Smooth muscle cell of the umbilical artery (primary cell): Measurements from ENCODE around the gene SGCG. TPM values are rescaled to one million over a fixed set of nuclear protein-coding genes. Genes with fewer than 3 reads are reported as not detected.

Experiments
- total RNA-seq: library from RNA; depleted of rRNA; stranded (reverse); fragments of >200 nt; gene quantifications from 2 replicates; pipeline ENCODE4 v1.2.3, GENCODE V29; 2014

The SGCG gene, protein sequence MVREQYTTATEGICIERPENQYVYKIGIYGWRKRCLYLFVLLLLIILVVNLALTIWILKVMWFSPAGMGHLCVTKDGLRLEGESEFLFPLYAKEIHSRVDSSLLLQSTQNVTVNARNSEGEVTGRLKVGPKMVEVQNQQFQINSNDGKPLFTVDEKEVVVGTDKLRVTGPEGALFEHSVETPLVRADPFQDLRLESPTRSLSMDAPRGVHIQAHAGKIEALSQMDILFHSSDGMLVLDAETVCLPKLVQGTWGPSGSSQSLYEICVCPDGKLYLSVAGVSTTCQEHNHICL
- 5.2 and 17.8 TPM in 2 replicates for total RNA-seq

DNA sequence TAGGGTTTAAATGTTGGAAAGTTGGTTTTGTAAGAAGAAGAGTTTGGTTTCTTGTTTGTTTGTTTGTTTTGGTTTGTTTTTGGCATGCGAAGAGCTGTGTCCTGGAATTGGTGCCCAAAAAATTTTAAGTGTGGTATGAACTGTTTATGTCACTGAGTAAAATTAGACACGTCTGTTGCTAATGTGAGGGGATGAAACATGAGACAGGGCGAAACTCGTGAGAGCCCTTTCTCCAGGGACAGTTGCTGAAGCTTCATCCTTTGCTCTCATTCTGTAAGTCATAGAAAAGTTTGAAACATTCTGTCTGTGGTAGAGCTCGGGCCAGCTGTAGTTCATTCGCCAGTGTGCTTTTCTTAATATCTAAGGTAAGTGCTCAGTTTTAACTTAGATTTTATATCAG, at the start of gene SGCG:
Gene SGCG, plus strand, starts transcription at position 269 of the 400 bp plus-strand sequence. CDS start 22,716 bp downstream, outside the sequence.

